Testis (tissue), 2 donors: ENCODE measurements around the gene TMEM237.

Experiments
- POLR2A ChIP-seq: fragments of 450-650 bp; IDR thresholded peaks from one replicate; pipeline ENCODE4 v1.6.1; 2017; ENCODE audit warnings: antibody characterized with exemption, mild to moderate bottlenecking, moderate library complexity
- TF ChIP-seq, protein P1 (sequence below), 3 experiments: fragments of 450-650 bp in 2 of 3; fragments of 200-600 bp in 1 of 3; sonication (generic) in 1 of 3; IDR thresholded peaks; one replicate each; pipeline ENCODE4 v1.5.1; 2016 to 2019; ENCODE audit warnings: antibody characterized with exemption in 3 of 3, mild to moderate bottlenecking in 2 of 3, moderate library complexity in 1 of 3

DNA sequence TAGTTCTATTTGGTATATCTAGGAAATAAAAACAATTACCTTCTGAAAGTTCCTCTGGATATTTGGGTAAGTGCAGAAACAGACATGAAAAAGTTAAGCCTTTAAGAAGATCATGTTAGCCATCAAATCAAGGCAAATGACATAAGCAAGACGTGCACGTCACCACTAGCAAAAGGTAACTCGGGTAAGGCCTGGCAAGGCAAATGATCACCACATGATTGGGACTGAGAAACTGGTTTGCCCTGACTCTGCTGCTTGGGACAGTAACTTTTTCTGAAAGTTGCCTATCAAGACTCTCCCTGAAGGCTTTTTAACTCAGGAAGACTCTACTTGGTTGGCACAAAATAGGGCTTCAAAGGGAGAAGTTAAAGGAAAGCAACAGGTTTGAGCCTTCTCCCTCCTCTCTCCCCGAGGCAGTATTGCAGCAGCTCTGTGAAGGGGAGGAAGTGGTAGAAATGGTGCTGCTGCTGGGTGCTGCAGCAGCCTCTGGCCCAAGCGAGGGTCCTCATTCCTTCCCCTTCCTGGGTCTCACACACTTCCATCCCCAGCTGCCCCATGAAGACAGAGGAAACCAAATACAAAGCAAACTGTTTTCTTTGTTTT, 17.1 kb upstream of the TMEM237 start:
- no peak for TF ChIP-seq POLR2A
- TF ChIP-seq, protein P1, sequence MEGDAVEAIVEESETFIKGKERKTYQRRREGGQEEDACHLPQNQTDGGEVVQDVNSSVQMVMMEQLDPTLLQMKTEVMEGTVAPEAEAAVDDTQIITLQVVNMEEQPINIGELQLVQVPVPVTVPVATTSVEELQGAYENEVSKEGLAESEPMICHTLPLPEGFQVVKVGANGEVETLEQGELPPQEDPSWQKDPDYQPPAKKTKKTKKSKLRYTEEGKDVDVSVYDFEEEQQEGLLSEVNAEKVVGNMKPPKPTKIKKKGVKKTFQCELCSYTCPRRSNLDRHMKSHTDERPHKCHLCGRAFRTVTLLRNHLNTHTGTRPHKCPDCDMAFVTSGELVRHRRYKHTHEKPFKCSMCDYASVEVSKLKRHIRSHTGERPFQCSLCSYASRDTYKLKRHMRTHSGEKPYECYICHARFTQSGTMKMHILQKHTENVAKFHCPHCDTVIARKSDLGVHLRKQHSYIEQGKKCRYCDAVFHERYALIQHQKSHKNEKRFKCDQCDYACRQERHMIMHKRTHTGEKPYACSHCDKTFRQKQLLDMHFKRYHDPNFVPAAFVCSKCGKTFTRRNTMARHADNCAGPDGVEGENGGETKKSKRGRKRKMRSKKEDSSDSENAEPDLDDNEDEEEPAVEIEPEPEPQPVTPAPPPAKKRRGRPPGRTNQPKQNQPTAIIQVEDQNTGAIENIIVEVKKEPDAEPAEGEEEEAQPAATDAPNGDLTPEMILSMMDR (IDR thresholded peaks at IDR 0.05) = no peak
